Trophoblast cell (in vitro differentiated cells and primary cell): Measurements from ENCODE around the gene CX3CR1.

Experiments
- DNase-seq, 2 donors: peaks; one replicate each; pipeline ENCODE4 v3.0.0-alpha.2; 2016
- H2AFZ ChIP-seq: 2 replicates; pipeline ENCODE4 v1.6.1; 2013; ENCODE audit warnings: low read length, moderate library complexity, mild to moderate bottlenecking; ENCODE audit not compliant: insufficient read depth, poor library complexity
- H2AK5ac ChIP-seq: 2 replicates; pipeline ENCODE4 v1.6.1; 2013; ENCODE audit warnings: mild to moderate bottlenecking, low read length
- H2BK120ac ChIP-seq: 2 replicates; pipeline ENCODE4 v1.6.1; 2013; ENCODE audit warnings: low read length, mild to moderate bottlenecking, moderate library complexity; ENCODE audit not compliant: insufficient read depth, poor library complexity
- H2BK12ac ChIP-seq: 2 replicates; pipeline ENCODE4 v1.6.1; 2013; ENCODE audit warnings: mild to moderate bottlenecking, low read length, moderate library complexity
- H2BK5ac ChIP-seq: 2 replicates; pipeline ENCODE4 v1.6.1; 2013; ENCODE audit warnings: low read length, low read depth, moderate library complexity, mild to moderate bottlenecking; ENCODE audit not compliant: poor library complexity
- H3K14ac ChIP-seq: 2 replicates; pipeline ENCODE4 v1.6.1; 2013; ENCODE audit warnings: mild to moderate bottlenecking, low read length
- H3K18ac ChIP-seq: 2 replicates; pipeline ENCODE4 v1.6.1; 2013; ENCODE audit warnings: mild to moderate bottlenecking, low read length
- H3K23ac ChIP-seq: 2 replicates; pipeline ENCODE4 v1.6.1; 2013; ENCODE audit warnings: low read length
- H3K27ac ChIP-seq: 2 replicates; pipeline ENCODE4 v1.5.1; 2013; ENCODE audit warnings: low read depth, mild to moderate bottlenecking, inconsistent platforms, low read length, moderate library complexity
- H3K27me3 ChIP-seq: 2 replicates; pipeline ENCODE4 v1.6.1; 2013; ENCODE audit warnings: inconsistent platforms, mild to moderate bottlenecking, low read length, moderate library complexity; ENCODE audit not compliant: insufficient read depth
- H3K36me3 ChIP-seq, 2 experiments: 1 replicate in 1 of 2; 2 replicates in 1 of 2; pipeline ENCODE4 v1.6.1; 2013; ENCODE audit warnings: low read length in 2 of 2, mild to moderate bottlenecking in 2 of 2, moderate library complexity in 1 of 2; ENCODE audit not compliant: insufficient read depth in 2 of 2, control insufficient read depth in 1 of 2
- H3K4ac ChIP-seq: 2 replicates; pipeline ENCODE4 v1.6.1; 2013; ENCODE audit warnings: low read depth, mild to moderate bottlenecking, low read length, moderate library complexity
- H3K4me1 ChIP-seq, 2 experiments: 1 replicate in 1 of 2; 2 replicates in 1 of 2; pipeline ENCODE4 v1.6.1; 2013; ENCODE audit warnings: low read length in 2 of 2, mild to moderate bottlenecking in 2 of 2, moderate library complexity in 1 of 2; ENCODE audit not compliant: insufficient read depth in 2 of 2, control insufficient read depth in 1 of 2
- H3K4me2 ChIP-seq: 2 replicates; pipeline ENCODE4 v1.6.1; 2013; ENCODE audit warnings: inconsistent platforms, mild to moderate bottlenecking, low read length, moderate library complexity
- H3K4me3 ChIP-seq: 2 replicates; pipeline ENCODE4 v1.5.1; 2013; ENCODE audit warnings: mild to moderate bottlenecking, low read depth, low read length, inconsistent platforms
- H3K79me1 ChIP-seq: one replicate; pipeline ENCODE4 v1.6.1; 2013; ENCODE audit warnings: low read length
- H3K79me2 ChIP-seq: 2 replicates; pipeline ENCODE4 v1.6.1; 2013; ENCODE audit warnings: low read length, mild to moderate bottlenecking; ENCODE audit not compliant: control insufficient read depth, insufficient read depth, poor library complexity
- H3K9ac ChIP-seq: 2 replicates; pipeline ENCODE4 v1.6.1; 2013; ENCODE audit warnings: mild to moderate bottlenecking, low read length
- H3K9me3 ChIP-seq: 2 replicates; pipeline ENCODE4 v1.6.1; 2013; ENCODE audit warnings: low read depth, mild to moderate bottlenecking, control low read depth, inconsistent platforms, low read length; ENCODE audit not compliant: insufficient read depth
- H4K12ac ChIP-seq: 2 replicates; pipeline ENCODE4 v1.6.1; 2013; ENCODE audit warnings: low read depth, mild to moderate bottlenecking, low read length, moderate library complexity
- H4K8ac ChIP-seq: 2 replicates; pipeline ENCODE4 v1.6.1; 2013; ENCODE audit warnings: low read depth, mild to moderate bottlenecking, low read length, moderate library complexity
- H4K91ac ChIP-seq: one replicate; pipeline ENCODE4 v1.6.1; 2013; ENCODE audit warnings: low read depth, mild to moderate bottlenecking, low read length, moderate library complexity
- WGBS: extraction: QIAGEN DNeasy Blood & Tissue Kit; methylation state at CpG from one replicate; pipeline ENCODE4 v1.1.7; 2013; ENCODE audit warnings: missing lambda C conversion rate; ENCODE audit not compliant: insufficient read length, insufficient coverage; ENCODE audit errors: extremely low coverage; 5-methylcytosine and 5-hydroxymethylcytosine counted together

CX3CR1 gene

GRCh38 chr3:39268549-39268900, 11.3 kb downstream of the CX3CR1 start:
- WGBS: no CpG with 5 or more reads among the region's 7 CpGs
- H2AFZ ChIP-seq: no peak overlapping the region
- no peaks in the 10 kb centered on the region for H3K27me3 ChIP-seq
- H3K4me3 ChIP-seq: no peak overlapping the region
- no peak overlapping the region for H3K14ac ChIP-seq
- no peaks in the 10 kb centered on the region for H3K9me3 ChIP-seq
- no peak overlapping the region for H4K12ac ChIP-seq
- no peak overlapping the region for H3K18ac ChIP-seq
- no peak overlapping the region for H3K9ac ChIP-seq
- H2BK120ac ChIP-seq: no peak overlapping the region
- H3K36me3 ChIP-seq: no peaks in the 10 kb centered on the region
- no peaks in the 10 kb centered on the region for H3K79me1 ChIP-seq
- no peak overlapping the region for H3K27ac ChIP-seq
- H3K4ac ChIP-seq: no peak overlapping the region
- no peak overlapping the region for H4K8ac ChIP-seq
- H4K91ac ChIP-seq: no peak overlapping the region
- DNase-seq: no peak
- no peaks in the 10 kb centered on the region for H3K79me2 ChIP-seq
- no peak overlapping the region for H3K4me2 ChIP-seq
- H3K23ac ChIP-seq: no peak overlapping the region
- no peaks in the 10 kb centered on the region for H3K4me1 ChIP-seq
- H2BK5ac ChIP-seq: no peak overlapping the region
- no peak overlapping the region for H2AK5ac ChIP-seq
- H2BK12ac ChIP-seq: no peak overlapping the region

GRCh38 chr3:39267631-39268548, 11.9 kb downstream of the CX3CR1 start:
- no peaks in the 10 kb centered on the region for H3K79me1 ChIP-seq
- H2AFZ ChIP-seq: no peak overlapping the region
- no peak overlapping the region for H3K4me3 ChIP-seq
- no peak overlapping the region for H2BK5ac ChIP-seq
- no peak overlapping the region for H2BK12ac ChIP-seq
- H3K27ac ChIP-seq: no peak overlapping the region
- no peak overlapping the region for H3K9ac ChIP-seq
- no peaks in the 10 kb centered on the region for H3K27me3 ChIP-seq
- no peak overlapping the region for H3K14ac ChIP-seq
- H3K23ac ChIP-seq: no peak overlapping the region
- no peak overlapping the region for H4K12ac ChIP-seq
- no CpG with 5 or more reads among the region's 15 CpGs for WGBS
- no peak for DNase-seq
- no peaks in the 10 kb centered on the region for H3K36me3 ChIP-seq
- H3K4me2 ChIP-seq: no peak overlapping the region
- H2AK5ac ChIP-seq: no peak overlapping the region
- H3K9me3 ChIP-seq: no peaks in the 10 kb centered on the region
- no peak overlapping the region for H3K18ac ChIP-seq
- no peak overlapping the region for H3K4ac ChIP-seq
- H3K4me1 ChIP-seq: no peaks in the 10 kb centered on the region
- H2BK120ac ChIP-seq: no peak overlapping the region
- H4K8ac ChIP-seq: no peak overlapping the region
- no peak overlapping the region for H4K91ac ChIP-seq
- H3K79me2 ChIP-seq: no peaks in the 10 kb centered on the region

DNA sequence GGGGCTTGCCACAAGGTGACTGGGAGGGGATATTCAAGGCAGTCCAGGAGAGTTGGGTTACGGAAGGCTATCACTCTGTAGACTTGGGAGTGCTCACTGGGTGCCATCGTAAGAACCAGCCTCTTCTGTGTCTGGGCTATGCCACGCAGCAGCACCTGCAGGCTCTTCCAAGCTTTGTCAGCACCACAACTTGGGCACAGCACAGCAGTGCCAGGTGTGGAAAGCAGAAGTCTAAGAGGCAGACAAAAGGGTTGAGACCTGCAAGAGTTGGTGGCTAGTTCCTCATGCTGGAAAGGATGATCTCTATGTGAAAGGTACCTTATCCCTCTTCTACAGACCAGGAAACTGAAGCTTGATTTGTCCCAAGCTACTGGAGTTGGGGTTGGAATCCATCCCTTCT, 15.8 kb downstream of the CX3CR1 start:
- Histone ChIP-seq H3K36me3 (no peaks in the 10 kb centered on the region), H3K4me2 (no peak overlapping the region), H2AFZ (no peak overlapping the region), H3K27me3 (no peaks in the 10 kb centered on the region), H2BK5ac (no peak overlapping the region), H3K9ac (no peak overlapping the region), H3K4me3 (no peak overlapping the region), H3K9me3 (no peaks in the 10 kb centered on the region), H3K79me2 (no peaks in the 10 kb centered on the region), H3K18ac (no peak overlapping the region), H4K12ac (no peak overlapping the region), H2BK12ac (no peak overlapping the region), H3K4me1 (no peaks in the 10 kb centered on the region), H3K4ac (no peak overlapping the region), H3K79me1 (no peaks in the 10 kb centered on the region), H3K27ac (no peak overlapping the region), H3K23ac (no peak overlapping the region), H3K14ac (no peak overlapping the region), H4K91ac (no peak overlapping the region), H4K8ac (no peak overlapping the region), H2AK5ac (no peak overlapping the region), H2BK120ac (no peak overlapping the region)
- WGBS: no CpG with 5 or more reads among the region's 3 CpGs
- no peak for DNase-seq

DNA sequence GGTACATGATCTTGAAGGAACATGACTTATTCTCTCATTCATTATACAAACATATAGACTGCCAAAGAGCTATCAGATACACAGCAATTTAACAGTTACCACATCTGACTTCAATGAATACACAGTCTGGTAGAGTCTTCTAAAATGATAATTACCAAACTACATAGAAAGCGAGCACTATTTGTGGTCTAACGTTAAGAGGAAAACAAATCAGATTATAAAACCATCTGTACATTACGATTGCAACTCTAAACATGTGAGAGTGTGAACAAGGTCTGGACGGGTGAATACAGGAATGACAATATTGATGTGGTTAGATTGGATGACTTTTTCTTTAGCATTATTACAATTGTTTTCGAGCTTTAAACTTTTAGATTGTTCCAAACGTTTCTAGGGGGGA, 16.3 kb downstream of the CX3CR1 start:
- Histone ChIP-seq H2BK5ac (no peak overlapping the region), H3K9me3 (no peaks in the 10 kb centered on the region), H2AK5ac (no peak overlapping the region), H3K79me1 (no peaks in the 10 kb centered on the region), H2AFZ (no peak overlapping the region), H3K14ac (no peak overlapping the region), H3K4me3 (no peak overlapping the region), H3K79me2 (no peaks in the 10 kb centered on the region), H3K27me3 (no peaks in the 10 kb centered on the region), H4K8ac (no peak overlapping the region), H3K36me3 (no peaks in the 10 kb centered on the region), H3K23ac (no peak overlapping the region), H3K4ac (no peak overlapping the region), H3K4me1 (no peaks in the 10 kb centered on the region), H3K9ac (no peak overlapping the region), H4K91ac (no peak overlapping the region), H3K4me2 (no peak overlapping the region), H3K18ac (no peak overlapping the region), H2BK12ac (no peak overlapping the region), H3K27ac (no peak overlapping the region), H4K12ac (no peak overlapping the region), H2BK120ac (no peak overlapping the region)
- WGBS: no CpG with 5 or more reads among the region's 6 CpGs
- DNase-seq: no peak
